GM18520 (cell line): Measurements from ENCODE around the gene PRSS16.
"Not testable (repeated sequence)": the region's sequence is repeated elsewhere in the genome, so short reads cannot be mapped to it uniquely, and the experiment has no call there.

Source experiments
- ATAC-seq: cut with Tn5 transposase; IDR thresholded peaks from one replicate; pipeline ENCODE4 v1.9.1; 2021; ENCODE audit not compliant: unreplicated experiment

Gene PRSS16

GRCh38 chr6:27247133-27247836 is at the start of gene PRSS16:
Gene PRSS16, plus strand, starts transcription at chr6:27247701. Its CDS starts 37 bp downstream, at chr6:27247738.
- no peak for ATAC-seq

- no peak for ATAC-seq
Measured at GRCh38 chr6:27205375-27206278, 41.9 kb upstream of the PRSS16 start.

GRCh38 chr6:27206806-27207205 is 40.7 kb upstream of the PRSS16 start:
- ATAC-seq, result no peak

GRCh38 chr6:27208042-27208441 is 39.5 kb upstream of the PRSS16 start:
- no peak for ATAC-seq

- ATAC-seq, result no peak
Measured at GRCh38 chr6:27209196-27209595, 38.3 kb upstream of the PRSS16 start.

GRCh38 chr6:27209659-27210269 is 37.7 kb upstream of the PRSS16 start:
- no peak for ATAC-seq

GRCh38 chr6:27213091-27213517 is 34.4 kb upstream of the PRSS16 start:
- not testable (repeated sequence) for ATAC-seq

- no peak for ATAC-seq
Measured at GRCh38 chr6:27213544-27214125, 33.9 kb upstream of the PRSS16 start.

GRCh38 chr6:27214126-27214601 is 33.3 kb upstream of the PRSS16 start:
- no peak for ATAC-seq

- ATAC-seq, result no peak
Measured at GRCh38 chr6:27216874-27217273, 30.6 kb upstream of the PRSS16 start.

GRCh38 chr6:27222971-27223370 is 24.5 kb upstream of the PRSS16 start:
- ATAC-seq, result not testable (repeated sequence)

GRCh38 chr6:27224729-27225128 is 22.8 kb upstream of the PRSS16 start:
- ATAC-seq, result no peak

GRCh38 chr6:27228963-27229477 is 18.5 kb upstream of the PRSS16 start:
- no peak for ATAC-seq

GRCh38 chr6:27230758-27231111 is 16.8 kb upstream of the PRSS16 start:
- no peak for ATAC-seq

GRCh38 chr6:27234576-27234975 is 12.9 kb upstream of the PRSS16 start:
- ATAC-seq, result no peak

- no peak for ATAC-seq
Measured at GRCh38 chr6:27237089-27237803, 10.3 kb upstream of the PRSS16 start.

GRCh38 chr6:27238010-27238983 is 9.2 kb upstream of the PRSS16 start:
- ATAC-seq, result no peak

- no peak for ATAC-seq
Measured at GRCh38 chr6:27239258-27239657, 8.2 kb upstream of the PRSS16 start.

GRCh38 chr6:27241443-27241842 is 6.1 kb upstream of the PRSS16 start:
- no peak for ATAC-seq
